Lower leg skin (tissue), 4 donors: ENCODE measurements around the gene HLA-C. TPM values are rescaled to one million over a fixed set of nuclear protein-coding genes. Genes with fewer than 3 reads are reported as not detected.
"Not testable (repeated sequence)": the region's sequence is repeated elsewhere in the genome, so short reads cannot be mapped to it uniquely, and the experiment has no call there.

Experiments
- DNase-seq, 2 donors: peaks; one replicate each; pipeline ENCODE4 v3.0.0-alpha.2; 2019; ENCODE audit warnings: low spot score in 2 of 2
- H3K4me3 ChIP-seq: fragments of 200-600 bp; sonication (generic); 2 replicates; pipeline ENCODE4 v1.5.1; 2017; ENCODE audit warnings: mild to moderate bottlenecking, low read depth; ENCODE audit not compliant: poor library complexity, severe bottlenecking
- POLR2A ChIP-seq, 2 donors: fragments of 450-650 bp; IDR thresholded peaks; one replicate each; pipeline ENCODE4 v1.6.1; 2016 to 2017; ENCODE audit warnings: antibody characterized with exemption in 2 of 2, mild to moderate bottlenecking in 1 of 2, moderate library complexity in 1 of 2
- WGBS, 2 donors: methylation state at CpG; one replicate each; pipeline ENCODE4 v1.1.5; 2018; 5-methylcytosine and 5-hydroxymethylcytosine counted together
- intact Hi-C: fragments of 100-400 bp; cut with DNase I; formaldehyde crosslinking; loops from one replicate; pipeline ENCODE4 v1.15.0; 2023; ENCODE audit warnings: low total_unique reads
- total RNA-seq, 4 donors: library from RNA; depleted of rRNA; stranded (reverse); fragments of >200 nt; gene quantifications; one replicate each; pipeline ENCODE4 v1.1.0, GENCODE V29; 2016
- TF ChIP-seq, protein P1 (sequence below), 3 donors: fragments of 450-650 bp; IDR thresholded peaks; one replicate each; pipeline ENCODE4 v1.5.1; 2016; ENCODE audit warnings: antibody characterized with exemption in 3 of 3, mild to moderate bottlenecking in 3 of 3, moderate library complexity in 2 of 3

Gene HLA-C
- total RNA-seq, 4 donors from 2014 or later, result 387 to 776 (median 534) TPM

DNA sequence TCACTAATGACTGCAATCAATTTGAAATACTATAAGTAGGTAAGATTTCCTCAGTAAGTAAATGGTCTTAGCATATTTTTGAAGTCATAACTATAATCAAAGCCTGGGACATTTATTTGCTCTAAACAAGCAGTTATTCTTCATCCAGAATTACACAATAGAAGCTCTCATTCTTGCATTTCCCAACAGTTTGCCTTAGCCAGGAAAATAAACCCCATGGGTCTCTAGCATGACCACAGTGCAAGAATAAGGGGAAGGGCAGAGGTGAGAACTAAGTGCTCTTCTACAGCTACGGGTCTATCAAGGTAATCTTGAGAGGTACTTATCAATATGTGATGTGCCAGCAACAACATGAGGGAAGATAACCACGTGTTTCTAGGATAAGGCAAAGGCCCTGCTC lies 14.1 kb upstream of the HLA-C start:
- WGBS, 2 donors, result 70 to 73% methylated on average over 2 of the region's 2 CpGs

DNA sequence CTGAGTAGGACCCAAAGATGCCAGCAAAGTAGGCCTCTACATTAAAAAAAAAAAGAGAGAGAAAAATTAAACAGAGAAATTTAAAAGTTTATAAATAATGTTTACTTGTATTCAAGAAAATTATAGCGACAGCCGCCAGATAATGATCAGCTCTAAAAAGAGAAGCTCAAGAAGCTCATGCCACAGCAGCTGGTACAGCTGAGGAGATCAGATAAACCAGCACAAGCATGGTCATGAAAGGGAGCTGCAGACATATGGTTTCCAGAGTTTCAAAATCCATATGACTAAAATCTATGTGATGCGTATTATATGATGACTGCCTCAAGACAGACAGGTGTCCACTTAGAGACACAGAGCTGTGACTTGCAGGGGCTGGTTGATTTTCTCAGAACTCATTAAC lies 13.6 kb upstream of the HLA-C start:
- intact Hi-C loops, result no loop called here
- peak in 1 of 2 donors; percentile 31 for DNase-seq
- H3K4me3 ChIP-seq, result no peak overlapping the region
- WGBS, 2 donors, result 67 to 71% methylated on average over 3 of the region's 3 CpGs
- no peak for TF ChIP-seq POLR2A (IDR thresholded peaks at IDR 0.05)
- TF ChIP-seq, protein P1, sequence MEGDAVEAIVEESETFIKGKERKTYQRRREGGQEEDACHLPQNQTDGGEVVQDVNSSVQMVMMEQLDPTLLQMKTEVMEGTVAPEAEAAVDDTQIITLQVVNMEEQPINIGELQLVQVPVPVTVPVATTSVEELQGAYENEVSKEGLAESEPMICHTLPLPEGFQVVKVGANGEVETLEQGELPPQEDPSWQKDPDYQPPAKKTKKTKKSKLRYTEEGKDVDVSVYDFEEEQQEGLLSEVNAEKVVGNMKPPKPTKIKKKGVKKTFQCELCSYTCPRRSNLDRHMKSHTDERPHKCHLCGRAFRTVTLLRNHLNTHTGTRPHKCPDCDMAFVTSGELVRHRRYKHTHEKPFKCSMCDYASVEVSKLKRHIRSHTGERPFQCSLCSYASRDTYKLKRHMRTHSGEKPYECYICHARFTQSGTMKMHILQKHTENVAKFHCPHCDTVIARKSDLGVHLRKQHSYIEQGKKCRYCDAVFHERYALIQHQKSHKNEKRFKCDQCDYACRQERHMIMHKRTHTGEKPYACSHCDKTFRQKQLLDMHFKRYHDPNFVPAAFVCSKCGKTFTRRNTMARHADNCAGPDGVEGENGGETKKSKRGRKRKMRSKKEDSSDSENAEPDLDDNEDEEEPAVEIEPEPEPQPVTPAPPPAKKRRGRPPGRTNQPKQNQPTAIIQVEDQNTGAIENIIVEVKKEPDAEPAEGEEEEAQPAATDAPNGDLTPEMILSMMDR (IDR thresholded peaks at IDR 0.05), result no peak

More for the DNA sequence above, 14.1 kb upstream of the HLA-C start:
- TF ChIP-seq, protein P1 (IDR thresholded peaks at IDR 0.05), result no peak
- TF ChIP-seq POLR2A (IDR thresholded peaks at IDR 0.05), result no peak
- H3K4me3 ChIP-seq, result no peak overlapping the region
- no peak for DNase-seq
- intact Hi-C loops, result no loop called here

DNA sequence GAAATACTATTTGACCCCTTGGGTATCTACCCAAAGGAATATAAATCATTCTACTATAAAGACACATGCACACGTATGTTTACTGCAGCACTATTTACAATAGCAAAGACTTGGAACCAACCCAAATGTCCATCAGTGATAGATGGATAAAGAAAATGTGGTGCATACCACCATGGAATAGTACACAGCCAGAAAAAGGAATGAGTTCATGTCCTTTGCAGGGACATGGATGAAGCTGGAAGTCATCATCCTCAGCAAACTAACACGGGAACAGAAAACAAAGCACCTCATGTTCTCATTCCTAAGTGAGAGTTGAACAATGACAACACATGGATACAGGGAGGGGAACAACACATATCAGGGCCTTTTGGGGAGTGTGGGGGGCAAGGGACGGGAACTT lies 7.8 kb upstream of the HLA-C start:
- WGBS, 2 donors, result 86 to 88% methylated on average over 3 of the region's 3 CpGs
- not testable (repeated sequence) for DNase-seq
- intact Hi-C loops, result loop anchor here (10.0 kb wide), 1 partner anchor 75 kb away; the partner anchor contains the start of gene HLA-B

DNA sequence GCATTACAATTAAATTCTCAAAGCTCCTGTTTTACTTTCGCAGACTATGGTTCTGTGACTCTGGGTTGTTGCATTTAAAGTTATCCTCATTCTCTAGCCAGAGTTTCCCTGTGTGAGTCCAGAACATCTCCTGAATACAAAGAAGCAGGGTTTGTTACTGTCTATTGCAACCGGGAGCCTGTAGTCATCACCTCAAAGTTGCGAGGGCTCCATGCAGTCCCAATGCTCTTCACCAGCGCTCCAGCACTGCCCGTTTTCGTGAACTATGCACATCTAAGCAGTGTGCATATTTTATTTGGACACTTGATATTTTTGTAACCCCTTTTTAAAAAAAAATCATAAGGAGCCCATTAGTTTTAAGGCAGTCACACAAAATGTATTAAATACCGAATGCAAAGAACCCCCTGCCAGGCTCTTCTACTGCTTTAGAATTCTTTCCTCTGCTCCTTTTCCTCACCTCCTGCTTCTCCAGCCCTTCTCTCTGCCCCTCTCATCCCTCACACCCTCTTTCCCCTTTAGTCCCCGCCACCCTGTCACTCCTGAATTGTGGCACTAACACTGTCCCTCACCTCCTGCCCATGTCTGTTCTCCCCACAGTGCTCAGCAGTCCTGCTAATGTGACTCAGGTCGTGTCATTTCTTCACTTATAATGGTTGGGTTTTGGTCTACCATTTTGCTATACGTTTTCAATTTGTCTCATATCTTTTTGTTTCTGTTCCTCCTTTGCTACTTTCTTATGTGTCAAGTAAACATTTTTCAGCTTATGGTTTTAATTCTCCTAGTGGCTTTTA lies 1.1 kb upstream of the HLA-C start:
- no peak for DNase-seq
- 38 to 53% methylated on average over 10 of the region's 10 CpGs for WGBS, 2 donors
- no peak for TF ChIP-seq POLR2A (IDR thresholded peaks at IDR 0.05)
- TF ChIP-seq, protein P1 (IDR thresholded peaks at IDR 0.05), result no peak
- H3K4me3 ChIP-seq, result no peak overlapping the region
- intact Hi-C loops, result loop anchor here (10.0 kb wide), 1 partner anchor 82 kb away; the partner anchor contains the start of gene HLA-B

More for the DNA sequence above, 7.8 kb upstream of the HLA-C start:
- not testable (repeated sequence) for H3K4me3 ChIP-seq

DNA sequence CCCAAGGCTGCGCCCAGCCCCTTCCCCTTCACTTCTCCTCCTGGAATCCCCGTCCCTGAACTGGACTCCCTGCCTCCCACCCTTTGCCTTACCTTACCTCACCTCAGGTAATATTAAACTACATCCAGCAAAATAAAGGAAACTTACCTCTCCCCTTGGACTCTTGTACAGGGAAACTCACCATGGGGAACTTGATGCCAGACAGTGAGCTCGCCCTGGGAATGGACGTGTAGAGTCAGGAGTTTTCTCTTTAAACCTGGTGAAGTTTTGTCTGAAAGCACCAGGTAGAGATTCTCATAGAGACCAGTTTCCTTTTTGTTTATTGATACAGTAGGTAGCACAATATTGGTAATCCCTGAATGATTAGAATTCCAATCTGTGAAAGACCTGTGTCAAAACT lies 544 bp upstream of the HLA-C start:
- no peak for DNase-seq
- TF ChIP-seq POLR2A (IDR thresholded peaks at IDR 0.05), result no peak
- TF ChIP-seq, protein P1 (IDR thresholded peaks at IDR 0.05), result no peak
- WGBS, 2 donors, result 3 to 15% methylated on average over 4 of the region's 4 CpGs
- intact Hi-C loops, result loop anchor here (10.0 kb wide), 1 partner anchor 82 kb away; the partner anchor contains the start of gene HLA-B
- no peak overlapping the region for H3K4me3 ChIP-seq

DNA sequence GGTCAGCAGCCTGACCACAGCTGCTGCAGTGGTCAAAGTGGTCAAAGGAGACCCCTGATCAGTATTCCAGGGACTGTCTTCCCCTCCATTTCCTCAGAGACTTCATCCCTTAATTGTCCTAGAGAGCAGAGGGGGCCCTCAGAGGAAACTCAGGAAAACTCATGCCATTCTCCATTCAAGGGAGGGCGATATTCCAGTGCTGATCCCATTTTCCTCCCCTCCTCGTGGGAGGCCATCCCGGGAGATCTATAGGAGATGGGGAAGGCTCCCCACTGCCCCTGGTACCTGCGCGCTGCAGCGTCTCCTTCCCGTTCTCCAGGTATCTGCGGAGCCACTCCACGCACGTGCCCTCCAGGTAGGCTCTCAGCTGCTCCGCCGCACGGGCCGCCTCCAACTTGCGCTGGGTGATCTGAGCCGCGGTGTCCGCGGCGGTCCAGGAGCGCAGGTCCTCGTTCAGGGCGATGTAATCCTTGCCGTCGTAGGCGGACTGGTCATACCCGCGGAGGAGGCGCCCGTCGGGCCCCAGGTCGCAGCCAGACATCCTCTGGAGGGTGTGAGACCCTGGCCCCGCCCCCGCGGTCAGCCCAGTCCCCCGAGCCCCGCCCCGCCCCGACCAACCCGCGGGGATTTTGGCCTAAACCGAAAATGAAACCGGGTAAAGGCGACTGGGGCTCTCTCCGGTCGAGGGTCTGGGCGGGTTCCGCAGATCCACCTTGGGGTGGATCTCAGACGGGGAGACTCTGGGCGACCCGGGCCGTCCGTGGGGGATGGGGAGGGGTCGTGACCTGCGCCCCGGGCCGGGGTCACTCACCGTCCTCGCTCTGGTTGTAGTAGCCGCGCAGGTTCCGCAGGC lies 878 bp downstream of the HLA-C start:
- WGBS, 2 donors, result 17 to 49% methylated on average over 15 to 25 of the region's 62 CpGs
- peak overlapping the region; percentile 63 for H3K4me3 ChIP-seq
- peak in 1 of 2 donors; percentile 94 for DNase-seq
- intact Hi-C loops, result loop anchor here (10.0 kb wide), 1 partner anchor 84 kb away; the partner anchor contains the start of gene HLA-B
- TF ChIP-seq, protein P1 (IDR thresholded peaks at IDR 0.05), result no peak
- no peak for TF ChIP-seq POLR2A (IDR thresholded peaks at IDR 0.05)
